HUES64 (cell line): ENCODE results near the gene STARD8.
"Not testable (repeated sequence)": the region's sequence is repeated elsewhere in the genome, so short reads cannot be mapped to it uniquely, and the experiment has no call there.

Experiments
- H3K27ac ChIP-seq: 2 replicates; pipeline ENCODE4 v1.7.0; 2013; ENCODE audit warnings: low read depth, low read length, inconsistent platforms
- H3K27me3 ChIP-seq: 2 replicates; pipeline ENCODE4 v1.6.1; 2013; ENCODE audit warnings: mild to moderate bottlenecking, low read length; ENCODE audit not compliant: insufficient read depth
- H3K36me3 ChIP-seq: 2 replicates; pipeline ENCODE4 v1.6.1; 2013; ENCODE audit warnings: mild to moderate bottlenecking, low read length; ENCODE audit not compliant: insufficient read depth
- H3K4me1 ChIP-seq: 2 replicates; pipeline ENCODE4 v1.6.1; 2013; ENCODE audit warnings: mild to moderate bottlenecking, low read length, moderate library complexity; ENCODE audit not compliant: insufficient read depth
- H3K4me3 ChIP-seq: 2 replicates; pipeline ENCODE4 v1.5.1; 2013; ENCODE audit warnings: mild to moderate bottlenecking, low read length, moderate library complexity
- H3K9ac ChIP-seq: 2 replicates; pipeline ENCODE4 v1.6.1; 2013; ENCODE audit warnings: mild to moderate bottlenecking, low read depth, low read length
- H3K9me3 ChIP-seq: 2 replicates; pipeline ENCODE4 v1.6.1; 2013; ENCODE audit warnings: low read depth, low read length; ENCODE audit not compliant: insufficient read depth
- WGBS: fragments of 150-250, 120-280 bp; methylation state at CpG from one replicate; pipeline ENCODE4 v1.1.7; 2013; ENCODE audit warnings: missing lambda C conversion rate; 5-methylcytosine and 5-hydroxymethylcytosine counted together

STARD8 gene

GRCh38 chrX:68640661-68641060 is 6.8 kb upstream of the STARD8 start:
- Histone ChIP-seq H3K27me3 (no peaks in the 10 kb centered on the region), H3K9me3 (no peaks in the 10 kb centered on the region), H3K36me3 (no peaks in the 10 kb centered on the region), H3K27ac (no peak overlapping the region), H3K4me1 (no peaks in the 10 kb centered on the region), H3K9ac (no peak overlapping the region), H3K4me3 (no peak overlapping the region)
- 93% methylated on average over 2 of the region's 2 CpGs for WGBS

GRCh38 chrX:68644861-68645260 is 2.6 kb upstream of the STARD8 start:
- Histone ChIP-seq H3K36me3 (no peaks in the 10 kb centered on the region), H3K9me3 (no peaks in the 10 kb centered on the region)
- no CpG with 5 or more reads among the region's 2 CpGs for WGBS

GRCh38 chrX:68646421-68646820 is 1.0 kb upstream of the STARD8 start:
- H3K27me3 ChIP-seq: peaks cover 12% of the 10 kb centered on the region
- no peak overlapping the region for H3K4me3 ChIP-seq
- 87% methylated on average over 1 of the region's 1 CpG for WGBS
- H3K4me1 ChIP-seq: peaks cover 18% of the 10 kb centered on the region
- H3K27ac ChIP-seq: no peak overlapping the region
- no peak overlapping the region for H3K9ac ChIP-seq
- no peaks in the 10 kb centered on the region for H3K9me3 ChIP-seq
- H3K36me3 ChIP-seq: no peaks in the 10 kb centered on the region

More at GRCh38 chrX:68644861-68645260, 2.6 kb upstream of the STARD8 start:
- Histone ChIP-seq H3K9ac (no peak overlapping the region), H3K27ac (no peak overlapping the region), H3K27me3 (peaks cover 12% of the 10 kb centered on the region), H3K4me3 (no peak overlapping the region), H3K4me1 (peaks cover 18% of the 10 kb centered on the region)

DNA sequence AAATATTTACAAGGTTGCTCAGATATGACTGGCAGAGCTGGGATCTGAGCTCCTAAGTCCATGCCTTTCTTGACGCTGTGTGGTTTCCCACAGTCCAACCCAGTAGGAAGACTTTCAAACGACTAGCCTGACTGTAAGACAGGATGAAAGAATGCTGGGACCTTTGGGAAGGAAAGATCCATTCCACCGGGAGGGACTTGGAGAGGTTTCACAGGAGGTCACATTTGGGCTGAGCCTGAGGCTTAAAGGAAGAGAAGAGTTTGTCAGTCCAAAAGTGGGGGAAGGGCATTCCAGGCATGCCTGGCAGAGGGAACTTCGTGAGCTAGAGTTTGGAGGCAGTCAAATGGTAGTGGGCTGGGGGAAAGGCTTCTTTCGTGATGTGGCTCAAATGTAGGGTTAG is 1.5 kb downstream of the STARD8 start:
- Histone ChIP-seq H3K4me1 (peaks cover 18% of the 10 kb centered on the region), H3K27me3 (peaks cover 12% of the 10 kb centered on the region), H3K4me3 (peak overlapping the region; percentile 19; the same call in 1 of the 2 replicates), H3K9ac (no peak overlapping the region), H3K36me3 (no peaks in the 10 kb centered on the region), H3K27ac (peak overlapping the region; percentile 46; the same call in 1 of the 2 replicates), H3K9me3 (no peaks in the 10 kb centered on the region)
- WGBS: 18% methylated on average over 5 of the region's 5 CpGs

DNA sequence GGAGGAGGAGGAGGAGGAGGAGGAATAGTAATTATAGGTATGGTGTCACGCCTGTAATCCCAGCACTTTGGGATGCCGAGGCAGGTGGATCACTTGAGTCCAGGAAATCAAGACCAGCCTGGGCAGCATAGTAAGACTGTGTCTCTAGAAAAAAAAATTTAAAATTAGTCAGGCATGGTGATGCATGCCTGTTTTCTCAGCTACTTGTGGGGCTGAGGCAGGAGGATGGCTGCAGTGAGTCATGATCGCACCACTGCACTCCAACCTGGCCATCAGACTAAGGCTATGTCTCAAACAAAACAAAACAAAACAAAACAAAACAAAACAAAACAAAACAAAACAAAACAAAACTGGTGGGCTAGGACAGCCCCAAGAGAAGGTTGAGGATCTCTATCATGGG is 3.0 kb downstream of the STARD8 start:
- peaks cover 18% of the 10 kb centered on the region for H3K4me1 ChIP-seq
- 96% methylated on average over 3 of the region's 3 CpGs for WGBS
- peaks cover 12% of the 10 kb centered on the region for H3K27me3 ChIP-seq
- H3K4me3 ChIP-seq: no peak overlapping the region
- H3K27ac ChIP-seq: no peak overlapping the region
- H3K36me3 ChIP-seq: no peaks in the 10 kb centered on the region
- no peaks in the 10 kb centered on the region for H3K9me3 ChIP-seq
- H3K9ac ChIP-seq: no peak overlapping the region

- peaks cover 12% of the 10 kb centered on the region for H3K27me3 ChIP-seq
- no peaks in the 10 kb centered on the region for H3K9me3 ChIP-seq
- no peaks in the 10 kb centered on the region for H3K36me3 ChIP-seq
- 87% methylated on average over 7 of the region's 7 CpGs for WGBS
- H3K4me3 ChIP-seq: no peak overlapping the region
- H3K4me1 ChIP-seq: peaks cover 18% of the 10 kb centered on the region
- no peak overlapping the region for H3K9ac ChIP-seq
- no peak overlapping the region for H3K27ac ChIP-seq
Measured at GRCh38 chrX:68651110-68651509, 3.6 kb downstream of the STARD8 start.

DNA sequence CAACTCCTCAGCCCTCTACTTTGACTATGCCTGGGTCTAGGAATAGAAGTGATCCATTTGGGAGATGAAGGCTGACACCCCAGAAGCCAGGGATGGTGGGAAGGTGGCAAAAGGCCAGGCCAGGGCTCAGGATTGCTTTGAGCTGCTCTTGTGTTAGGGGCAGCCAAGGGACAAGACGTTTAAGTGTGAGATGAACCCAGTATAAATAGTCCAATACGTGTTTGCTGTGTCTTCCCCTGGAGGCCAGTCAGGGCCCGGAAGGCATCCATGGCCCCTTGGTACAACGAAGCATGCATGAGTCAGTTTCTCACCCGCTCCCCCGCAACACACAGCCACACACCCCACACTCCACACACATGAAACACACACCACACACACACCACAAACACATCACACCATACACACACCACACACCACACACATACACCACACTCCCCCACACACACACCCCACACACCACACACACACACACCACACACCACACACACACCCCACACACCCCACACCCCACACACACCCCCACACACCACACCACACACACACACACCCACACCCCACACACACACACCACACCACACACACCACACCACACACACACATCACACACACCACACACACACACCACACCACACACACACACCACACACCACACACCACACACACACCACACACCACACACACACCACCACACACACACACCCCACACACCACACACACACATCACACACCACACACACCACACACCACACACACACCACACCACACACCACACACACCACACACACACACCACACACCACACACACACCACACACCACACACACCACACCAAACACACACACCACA is 5.1 kb downstream of the STARD8 start:
- H3K9me3 ChIP-seq: no peaks in the 10 kb centered on the region
- H3K27me3 ChIP-seq: no peaks in the 10 kb centered on the region
- no peak overlapping the region for H3K27ac ChIP-seq
- no peak overlapping the region for H3K9ac ChIP-seq
- peaks cover 18% of the 10 kb centered on the region for H3K4me1 ChIP-seq
- WGBS: 88% methylated on average over 6 of the region's 6 CpGs
- no peak overlapping the region for H3K4me3 ChIP-seq
- no peaks in the 10 kb centered on the region for H3K36me3 ChIP-seq

GRCh38 chrX:68654693-68655092 is 7.2 kb downstream of the STARD8 start:
- WGBS: 83% methylated on average over 3 of the region's 3 CpGs
- no peaks in the 10 kb centered on the region for H3K9me3 ChIP-seq

DNA sequence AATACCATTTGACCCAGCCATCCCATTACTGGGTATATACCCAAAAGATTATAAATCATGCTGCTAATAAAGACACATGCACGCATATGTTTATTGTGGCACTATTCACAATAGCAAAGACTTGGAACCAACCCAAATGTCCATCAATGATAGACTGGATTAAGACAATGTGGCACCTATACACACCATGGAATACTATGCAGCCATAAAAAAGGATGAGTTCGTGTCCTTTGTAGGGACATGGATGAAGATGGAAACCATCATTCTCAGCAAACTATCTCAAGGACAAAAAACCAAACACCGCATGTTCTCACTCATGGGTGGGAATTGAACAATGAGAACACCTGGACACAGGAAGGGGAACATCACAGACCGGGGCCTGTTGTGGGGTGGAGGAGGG is 9.0 kb downstream of the STARD8 start:
- WGBS: 100% methylated on average over 2 of the region's 4 CpGs

More at GRCh38 chrX:68654693-68655092, 7.2 kb downstream of the STARD8 start:
- 0 out of 2 replicates have a peak, but pooled peaks cover 5% of the 10 kb centered on the region for H3K4me1 ChIP-seq
- no peak overlapping the region for H3K4me3 ChIP-seq
- no peaks in the 10 kb centered on the region for H3K27me3 ChIP-seq
- H3K36me3 ChIP-seq: no peaks in the 10 kb centered on the region
- H3K27ac ChIP-seq: no peak overlapping the region
- no peak overlapping the region for H3K9ac ChIP-seq

DNA sequence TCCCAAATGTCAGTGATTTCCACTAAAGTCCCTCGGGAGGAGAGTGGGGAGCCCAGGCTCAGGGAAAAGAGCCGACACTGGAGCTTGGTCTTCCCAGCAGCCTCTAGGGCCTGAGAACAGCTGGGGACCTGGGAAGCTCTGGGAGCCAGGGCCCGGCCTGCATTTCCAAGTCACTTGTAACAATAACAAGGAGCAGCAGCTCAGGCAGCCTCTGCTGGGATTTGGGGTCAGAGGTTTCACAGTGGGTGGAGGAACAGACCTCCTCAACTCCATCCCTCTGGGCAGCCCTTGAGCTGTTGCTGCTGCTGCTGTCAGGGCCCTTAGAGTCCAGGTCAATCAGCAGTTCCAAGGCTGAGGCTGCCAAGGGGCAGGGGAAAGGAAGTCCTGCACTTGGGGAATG is 11.1 kb downstream of the STARD8 start:
- Histone ChIP-seq H3K36me3 (no peaks in the 10 kb centered on the region), H3K9me3 (no peaks in the 10 kb centered on the region), H3K4me3 (no peak overlapping the region), H3K4me1 (peaks cover 8% of the 10 kb centered on the region; the same call in 1 of the 2 replicates), H3K27me3 (no peaks in the 10 kb centered on the region), H3K27ac (no peak overlapping the region), H3K9ac (no peak overlapping the region)
- 47% methylated on average over 3 of the region's 3 CpGs for WGBS

More for the DNA sequence above, 9.0 kb downstream of the STARD8 start:
- not testable (repeated sequence) for H3K9ac ChIP-seq, H3K27ac ChIP-seq, H3K4me1 ChIP-seq, H3K4me3 ChIP-seq, H3K36me3 ChIP-seq, H3K27me3 ChIP-seq, H3K9me3 ChIP-seq

DNA sequence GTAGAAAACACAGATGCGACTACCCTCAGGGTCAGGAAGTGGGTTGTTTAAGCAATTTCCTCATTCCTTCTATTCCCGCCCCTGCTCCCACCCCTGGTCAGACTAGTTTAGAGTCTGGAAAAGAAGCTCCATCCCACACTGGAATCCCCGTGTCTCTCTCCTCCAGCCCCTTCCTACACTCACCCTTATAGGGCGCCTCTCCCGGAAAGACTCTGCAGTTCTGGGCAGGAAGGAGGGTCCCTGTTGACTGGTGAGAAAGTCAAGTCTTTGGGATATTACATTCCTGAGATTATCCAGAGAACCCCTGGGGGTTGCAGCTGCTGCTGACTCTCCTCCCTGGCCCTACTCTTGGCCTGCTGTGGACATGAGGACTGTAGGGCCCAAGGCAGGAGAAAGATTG is 11.9 kb downstream of the STARD8 start:
- 45% methylated on average over 2 of the region's 5 CpGs for WGBS
- Histone ChIP-seq H3K9ac (no peak overlapping the region), H3K4me1 (peaks cover 8% of the 10 kb centered on the region; the same call in 1 of the 2 replicates), H3K27me3 (no peaks in the 10 kb centered on the region), H3K27ac (no peak overlapping the region), H3K4me3 (no peak overlapping the region), H3K36me3 (no peaks in the 10 kb centered on the region), H3K9me3 (no peaks in the 10 kb centered on the region)
